Fibroblast of lung (primary cell): ENCODE measurements around the gene PMM2. TPM values are rescaled to one million over a fixed set of nuclear protein-coding genes. Genes with fewer than 3 reads are reported as not detected.

Experiments
- DNase-seq, 2 donors: peaks; one replicate each; pipeline versions ENCODE4 v3.0.0 to v3.0.0-alpha.2; 2010; ENCODE audit warnings: low read depth in 2 of 2
- H2AFZ ChIP-seq: 2 replicates; pipeline ENCODE4 v1.5.1; 2012; ENCODE audit warnings: low read length, control low read depth, inconsistent platforms
- H3K27ac ChIP-seq: 2 replicates; pipeline ENCODE4 v1.5.1; 2011; ENCODE audit warnings: low read length, control low read depth; ENCODE audit not compliant: insufficient read depth
- H3K27me3 ChIP-seq: 2 replicates; pipeline ENCODE4 v1.5.1; 2011; ENCODE audit warnings: mild to moderate bottlenecking, low read length; ENCODE audit not compliant: control insufficient read depth, insufficient read depth
- H3K36me3 ChIP-seq: 2 replicates; pipeline ENCODE4 v1.5.1; 2011; ENCODE audit warnings: low read length; ENCODE audit not compliant: control insufficient read depth, insufficient read depth
- H3K4me1 ChIP-seq: 2 replicates; pipeline ENCODE4 v1.5.1; 2011; ENCODE audit warnings: low read length; ENCODE audit not compliant: control insufficient read depth, insufficient read depth; ENCODE audit errors: extremely low read depth
- H3K4me2 ChIP-seq: 2 replicates; pipeline ENCODE4 v1.5.1; 2011; ENCODE audit warnings: low read length, control low read depth; ENCODE audit not compliant: insufficient read depth; ENCODE audit errors: extremely low read depth
- H3K4me3 ChIP-seq, 4 experiments: fragments of 200-600 bp in 1 of 4; sonication (generic) in 1 of 4; replicated peaks in 1 of 4; 2 replicates each; pipeline ENCODE4 v1.5.1; 2011 to 2016; ENCODE audit warnings: low read length in 4 of 4, low read depth in 3 of 4, mild to moderate bottlenecking in 3 of 4, control low read depth in 2 of 4, inconsistent platforms in 1 of 4, mixed read lengths in 1 of 4; ENCODE audit not compliant: insufficient read depth in 1 of 4; ENCODE audit errors: control extremely low read depth in 1 of 4
- H3K79me2 ChIP-seq: 2 replicates; pipeline ENCODE4 v1.5.1; 2012; ENCODE audit warnings: mild to moderate bottlenecking, low read length, inconsistent platforms; ENCODE audit not compliant: control insufficient read depth, insufficient read depth
- H3K9ac ChIP-seq: 2 replicates; pipeline ENCODE4 v1.5.1; 2011; ENCODE audit warnings: mild to moderate bottlenecking, low read length, control low read depth; ENCODE audit not compliant: insufficient read depth
- H3K9me3 ChIP-seq: 2 replicates; pipeline ENCODE4 v1.5.1; 2012; ENCODE audit warnings: low read depth, low read length; ENCODE audit not compliant: control insufficient read depth, insufficient read depth
- H4K20me1 ChIP-seq: 2 replicates; pipeline ENCODE4 v1.5.1; 2011; ENCODE audit warnings: low read length; ENCODE audit not compliant: control insufficient read depth, insufficient read depth; ENCODE audit errors: extremely low read depth
- CTCF ChIP-seq, 2 donors: IDR thresholded peaks in 1 of 2; conservative IDR thresholded peaks in 1 of 2; 1 replicate in 1 of 2; 2 replicates in 1 of 2; pipeline ENCODE4 v1.5.1; 2011 to 2012; ENCODE audit warnings: low read length in 2 of 2, control low read depth in 1 of 2, inconsistent platforms in 1 of 2, low read depth in 1 of 2, mild to moderate bottlenecking in 1 of 2
- EZH2 ChIP-seq: IDR thresholded peaks from 2 replicates; pipeline ENCODE4 v1.5.1; 2012; ENCODE audit warnings: low read length, control low read depth, mild to moderate bottlenecking; ENCODE audit errors: missing control alignments
- polyA plus RNA-seq, 2 donors: library from polyadenylated mRNA; depleted of rRNA in 1 of 2; stranded (reverse) in 1 of 2; unstranded in 1 of 2; fragments of >200 nt; gene quantifications; 2 replicates each; pipeline ENCODE4 v1.2.1, GENCODE V29; 2011 to 2012; ENCODE audit warnings: missing spikeins in 1 of 2
- total RNA-seq: library from RNA; depleted of rRNA; stranded (reverse); fragments of >200 nt; gene quantifications from 2 replicates; pipeline ENCODE4 v1.2.1, GENCODE V29; 2014

PMM2 gene
- total and polyA plus RNA-seq, 2 donors (not counting 1 experiment from before 2014, with no cell fraction given), result 19.5 to 49.3 TPM

- Histone ChIP-seq H3K27me3 (no peaks in the 10 kb centered on the region), H3K79me2 (no peaks in the 10 kb centered on the region), H3K4me1 (no peaks in the 10 kb centered on the region), H3K36me3 (no peaks in the 10 kb centered on the region), H4K20me1 (no peaks in the 10 kb centered on the region), H3K4me2 (no peak overlapping the region), H2AFZ (no peak overlapping the region), H3K4me3 (no peak overlapping the region), H3K9me3 (no peaks in the 10 kb centered on the region), H3K27ac (no peak overlapping the region), H3K9ac (no peak overlapping the region)
- TF ChIP-seq CTCF (conservative IDR thresholded peaks at IDR 0.05 in 1 of 2, IDR thresholded peaks at IDR 0.05 in 1 of 2; ENCODE audit: low read depth in 1 of 2, low read length in 2 of 2) (no peak), EZH2 (no peak)
- DNase-seq, result no peak
These were observed 35.4 kb upstream of the PMM2 start for GRCh38 chr16:8762254-8762653.

GRCh38 chr16:8763083-8763482 lies 34.6 kb upstream of the PMM2 start:
- no peak for DNase-seq
- Histone ChIP-seq H2AFZ (no peak overlapping the region), H3K4me1 (no peaks in the 10 kb centered on the region), H3K4me3 (no peak overlapping the region), H3K27ac (no peak overlapping the region), H3K9me3 (no peaks in the 10 kb centered on the region), H3K4me2 (no peak overlapping the region), H4K20me1 (no peaks in the 10 kb centered on the region), H3K79me2 (no peaks in the 10 kb centered on the region), H3K9ac (no peak overlapping the region), H3K36me3 (no peaks in the 10 kb centered on the region), H3K27me3 (no peaks in the 10 kb centered on the region)
- TF ChIP-seq CTCF (conservative IDR thresholded peaks at IDR 0.05 in 1 of 2, IDR thresholded peaks at IDR 0.05 in 1 of 2; ENCODE audit: low read depth in 1 of 2, low read length in 2 of 2), result no peak
- TF ChIP-seq EZH2, result no peak

- H2AFZ ChIP-seq, result no peak overlapping the region
- no peaks in the 10 kb centered on the region for H3K79me2 ChIP-seq
- H3K4me2 ChIP-seq, result no peak overlapping the region
- H3K27me3 ChIP-seq, result no peaks in the 10 kb centered on the region
- TF ChIP-seq EZH2 (no peak), CTCF (conservative IDR thresholded peaks at IDR 0.05 in 1 of 2, IDR thresholded peaks at IDR 0.05 in 1 of 2; ENCODE audit: low read depth in 1 of 2, low read length in 2 of 2) (no peak)
- no peaks in the 10 kb centered on the region for H3K36me3 ChIP-seq
- H4K20me1 ChIP-seq, result no peaks in the 10 kb centered on the region
- H3K4me1 ChIP-seq, result no peaks in the 10 kb centered on the region
- no peak for DNase-seq
- H3K9ac ChIP-seq, result no peak overlapping the region
- no peak overlapping the region for H3K4me3 ChIP-seq
- H3K27ac ChIP-seq, result no peak overlapping the region
- no peaks in the 10 kb centered on the region for H3K9me3 ChIP-seq
These were observed 33.7 kb upstream of the PMM2 start for GRCh38 chr16:8763899-8764298.
